GM18508 (cell line): Measurements from ENCODE around the gene GNB1L.

Experiments used
- ATAC-seq: cut with Tn5 transposase; IDR thresholded peaks from one replicate; pipeline ENCODE4 v1.9.1; 2021; ENCODE audit warnings: moderate number of reproducible peaks; ENCODE audit not compliant: insufficient read depth, unreplicated experiment

GNB1L gene

DNA sequence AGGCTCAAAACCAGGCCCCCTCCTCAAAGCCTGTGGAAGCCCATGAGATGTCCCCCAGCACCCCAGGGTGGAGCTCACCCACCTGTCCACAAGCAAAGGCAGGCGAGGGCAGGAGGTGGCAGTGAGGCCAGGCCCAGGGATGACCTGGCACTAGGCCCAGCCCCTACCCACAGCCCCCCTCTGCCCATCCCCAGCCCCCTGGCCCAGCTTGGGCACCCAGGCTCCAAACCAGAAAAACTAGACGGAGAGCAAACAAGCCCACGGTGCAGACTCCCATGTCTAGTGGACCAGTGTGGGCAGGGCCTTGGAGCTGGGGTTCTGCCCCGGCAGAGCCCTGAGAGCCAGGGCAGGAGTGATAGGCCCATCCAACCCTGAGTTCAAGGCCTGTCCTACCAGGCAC is 111.0 kb downstream of the GNB1L start:
- no peak for ATAC-seq

DNA sequence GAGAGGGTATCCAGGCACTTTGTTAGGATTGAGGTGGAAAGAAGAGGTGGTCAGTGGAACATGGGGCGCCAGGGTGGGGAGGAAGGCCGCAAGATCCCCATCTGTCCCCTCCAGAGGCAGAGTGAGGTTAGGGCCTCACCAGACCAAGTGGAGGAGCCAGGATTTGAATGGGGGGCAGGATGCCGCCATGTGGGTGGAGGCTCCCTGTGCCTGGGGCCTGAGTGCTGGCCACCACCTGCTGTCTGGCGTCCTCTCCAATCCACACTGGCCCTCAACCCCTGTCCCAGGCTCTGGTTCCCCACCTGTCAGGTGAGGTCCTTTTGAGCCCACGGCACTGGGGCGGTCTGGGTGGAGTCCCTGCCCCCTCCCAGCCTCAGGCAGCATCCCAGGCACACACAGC is 111.6 kb downstream of the GNB1L start:
- ATAC-seq = no peak

- no peak for ATAC-seq
Measured at GRCh38 chr22:19742160-19743066, 112.3 kb downstream of the GNB1L start.

DNA sequence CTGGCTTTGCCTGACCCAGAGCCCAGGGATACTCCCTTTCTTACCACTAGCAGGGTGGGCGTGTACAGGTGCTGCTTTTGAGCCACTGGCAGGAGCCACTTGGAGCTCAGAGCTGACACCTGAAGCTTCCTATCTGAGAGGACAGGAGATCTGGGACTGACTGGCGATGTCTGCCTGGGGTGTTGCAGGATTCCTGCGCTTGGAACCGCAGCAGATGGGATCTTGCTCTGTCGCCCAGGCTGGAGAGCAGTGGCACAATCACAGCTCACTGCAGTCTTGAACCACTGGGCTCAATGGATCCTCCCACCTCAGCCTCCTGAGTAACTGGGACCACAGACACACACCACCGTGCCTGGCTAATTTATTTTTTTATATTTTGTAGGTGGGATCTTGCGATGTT is 113.6 kb downstream of the GNB1L start:
- no peak for ATAC-seq

DNA sequence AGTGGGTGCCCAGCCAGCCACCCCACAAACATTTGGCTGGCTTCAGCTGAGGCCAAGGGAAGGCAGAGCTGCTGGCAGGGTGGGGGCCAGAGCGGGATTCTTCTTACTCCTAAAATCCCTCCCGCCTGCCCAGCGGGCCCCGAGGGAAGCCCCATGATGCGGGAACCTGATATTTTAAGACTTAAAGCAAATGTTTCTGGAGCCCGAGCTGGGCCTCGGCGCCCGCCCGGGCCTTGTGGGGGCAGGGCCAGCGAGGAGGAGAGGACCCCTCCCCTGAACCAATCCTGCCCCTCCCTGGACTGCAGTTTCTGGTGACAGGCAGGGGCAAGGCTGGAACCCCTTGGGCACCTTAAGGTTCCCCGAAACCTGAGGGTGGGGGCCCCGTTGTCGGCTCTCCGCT is 114.1 kb downstream of the GNB1L start:
- no peak for ATAC-seq

- ATAC-seq = no peak
Measured at GRCh38 chr22:19739911-19740449, 114.7 kb downstream of the GNB1L start.

- no peak for ATAC-seq
Measured at GRCh38 chr22:19739448-19739895, 115.2 kb downstream of the GNB1L start.

GRCh38 chr22:19738664-19739447 is 115.8 kb downstream of the GNB1L start:
- ATAC-seq = no peak

- ATAC-seq = no peak
Measured at GRCh38 chr22:19737846-19738663, 116.6 kb downstream of the GNB1L start.

GRCh38 chr22:19735665-19736510 is 118.8 kb downstream of the GNB1L start:
- no peak for ATAC-seq

- ATAC-seq = no peak
Measured at GRCh38 chr22:19734837-19735382, 119.8 kb downstream of the GNB1L start.

DNA sequence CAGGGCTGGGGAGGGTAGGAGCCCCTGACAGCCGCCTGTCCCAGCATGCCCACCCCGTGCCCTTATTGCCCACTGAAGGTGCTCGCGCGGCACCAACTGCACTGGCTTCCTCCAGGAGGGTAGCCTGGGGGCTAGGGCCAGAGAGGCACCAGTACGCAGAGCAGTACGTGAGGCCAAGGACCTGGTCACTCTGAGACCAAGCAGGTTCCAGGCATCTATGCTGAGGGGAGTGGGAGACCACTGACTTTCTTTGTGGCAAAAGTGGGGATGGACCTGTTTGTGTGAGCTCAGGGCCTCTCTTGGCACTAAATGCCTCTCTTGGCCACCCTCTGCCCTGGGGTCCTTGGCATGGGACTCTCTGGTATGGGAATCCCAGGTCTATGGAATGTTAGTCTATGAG is 120.5 kb downstream of the GNB1L start:
- ATAC-seq = no peak

DNA sequence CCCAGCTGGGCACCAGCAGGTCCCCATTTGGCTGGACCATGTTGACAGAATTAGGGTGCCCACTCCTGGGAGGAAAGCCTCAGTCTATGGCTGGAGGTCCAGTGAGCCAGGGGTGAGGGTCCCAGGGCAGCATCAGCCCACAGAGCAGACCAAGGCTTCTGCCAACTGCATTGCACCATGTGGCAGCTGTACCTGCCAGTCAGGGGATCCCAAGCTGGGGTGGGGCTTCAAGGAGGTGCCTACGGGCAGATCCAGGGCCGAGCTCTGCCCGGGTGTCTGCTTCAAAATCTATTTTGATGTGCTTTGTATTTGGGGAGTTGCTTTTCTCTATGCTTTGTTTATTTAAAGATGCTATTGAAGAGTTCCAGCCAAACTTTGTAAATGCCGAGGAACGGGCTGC is 120.9 kb downstream of the GNB1L start:
- no peak for ATAC-seq
